Left lung (tissue), 10 donors: ENCODE measurements around the gene UBR2. TPM values are rescaled to one million over a fixed set of nuclear protein-coding genes. Genes with fewer than 3 reads are reported as not detected.

ENCODE experiments used
- ATAC-seq: fragments of 200-7000 bp; cut with Tn5 transposase; one replicate; pipeline ENCODE4 v1.9.1; 2020; ENCODE audit warnings: moderate library complexity
- DNase-seq, 4 donors: peaks; one replicate each; pipeline ENCODE4 v3.0.0-alpha.2; 2013 to 2020
- H3K27ac ChIP-seq, 2 donors: fragments of 200-600 bp; sonication (generic) in 1 of 2; one replicate each; pipeline versions ENCODE4 v1.5.0 to v1.8.0; 2020 to 2021
- H3K27me3 ChIP-seq, 2 donors: fragments of 200-600 bp; sonication (generic) in 1 of 2; one replicate each; pipeline versions ENCODE4 v1.5.0 to v1.8.0; 2020 to 2021
- H3K36me3 ChIP-seq, 2 donors: fragments of 200-600 bp; sonication (generic) in 1 of 2; one replicate each; pipeline versions ENCODE4 v1.5.0 to v1.8.0; 2020 to 2021
- H3K4me1 ChIP-seq, 2 donors: fragments of 200-600 bp; one replicate each; pipeline ENCODE4 v1.8.0; 2021
- H3K4me3 ChIP-seq, 2 donors: fragments of 200-600 bp; sonication (generic) in 1 of 2; one replicate each; pipeline versions ENCODE4 v1.5.0 to v1.8.0; 2020 to 2021; ENCODE audit warnings: mild to moderate bottlenecking in 1 of 2
- H3K9me3 ChIP-seq, 2 donors: fragments of 200-600 bp; sonication (generic) in 1 of 2; one replicate each; pipeline versions ENCODE4 v1.5.0 to v1.8.0; 2020 to 2021
- CTCF ChIP-seq, 2 donors: fragments of 200-600 bp; sonication (generic) in 1 of 2; IDR thresholded peaks; one replicate each; pipeline versions ENCODE4 v1.5.0 to v1.8.0; 2021; ENCODE audit warnings: antibody characterized with exemption in 2 of 2
- intact Hi-C, 2 donors: fragments of 100-400 bp; cut with DNase I; formaldehyde crosslinking; loops; one replicate each; pipeline versions ENCODE4 v1.11.2 to v1.14.2; 2022
- polyA plus RNA-seq, 6 donors: library from polyadenylated mRNA; unstranded; fragments of 120-200 nt; gene quantifications; one replicate each; pipeline ENCODE4 v1.2.1, GENCODE V29; 2013; ENCODE audit not compliant: insufficient read length in 6 of 6
- total RNA-seq, 2 donors: library from RNA; stranded (reverse); fragmentation: NEBNext Ultra II Directional; extraction: Animal tissue kit (Norgen Biotek cat#: 25700); gene quantifications; one replicate each; pipeline ENCODE4 v1.2.1, GENCODE V29; 2021
- donor health status: DM: no; HTN: yes; CAD: no.
- donor health status: DM: no; HTN: no; CAD: no.

Gene UBR2
- total and polyA plus RNA-seq, 8 donors, result 27.9 to 34.6 (median 29.3) TPM

- Histone ChIP-seq H3K4me1 (no peaks in the 10 kb centered on the region), H3K27ac (no peak overlapping the region), H3K4me3 (no peak overlapping the region), H3K27me3 (no peaks in the 10 kb centered on the region), H3K36me3 (no peaks in the 10 kb centered on the region), H3K9me3 (no peaks in the 10 kb centered on the region)
- intact Hi-C loops, result no loop called here
- ATAC-seq (no peak), DNase-seq (peak in 1 of 4 donors; percentile 30)
- no peak for TF ChIP-seq CTCF (IDR thresholded peaks at IDR 0.05)
These were observed 140.6 kb downstream of the UBR2 start for GRCh38 chr6:42704251-42704936.

GRCh38 chr6:42704937-42705374 lies 141.1 kb downstream of the UBR2 start:
- no peak for TF ChIP-seq CTCF (IDR thresholded peaks at IDR 0.05)
- Histone ChIP-seq H3K27ac (no peak overlapping the region), H3K27me3 (no peaks in the 10 kb centered on the region), H3K36me3 (no peaks in the 10 kb centered on the region), H3K9me3 (no peaks in the 10 kb centered on the region), H3K4me3 (no peak overlapping the region), H3K4me1 (no peaks in the 10 kb centered on the region)
- intact Hi-C loops, result no loop called here
- DNase-seq, result no peak
- ATAC-seq, result no peak

GRCh38 chr6:42707595-42707994 lies 143.8 kb downstream of the UBR2 start:
- no peak overlapping the region for H3K4me3 ChIP-seq
- H3K27me3 ChIP-seq, result no peaks in the 10 kb centered on the region
- H3K27ac ChIP-seq, result no peak overlapping the region
- intact Hi-C loops, result no loop called here
- H3K4me1 ChIP-seq, result no peaks in the 10 kb centered on the region
- no peak for TF ChIP-seq CTCF (IDR thresholded peaks at IDR 0.05)
- no peaks in the 10 kb centered on the region for H3K36me3 ChIP-seq
- ATAC-seq (no peak), DNase-seq (no peak)
- peaks cover 0 to 7% of the 10 kb centered on the region in 2 donors for H3K9me3 ChIP-seq

- no peak for ATAC-seq
- intact Hi-C loops, result no loop called here
These were observed 144.3 kb downstream of the UBR2 start for GRCh38 chr6:42708096-42708495.

GRCh38 chr6:42709871-42710270 lies 146.0 kb downstream of the UBR2 start:
- Histone ChIP-seq H3K36me3 (no peaks in the 10 kb centered on the region), H3K4me3 (no peak overlapping the region), H3K9me3 (peaks cover 0 to 7% of the 10 kb centered on the region in 2 donors), H3K27ac (no peak overlapping the region), H3K4me1 (no peaks in the 10 kb centered on the region), H3K27me3 (no peaks in the 10 kb centered on the region)
- ATAC-seq (peak; percentile 7), DNase-seq (no peak)
- TF ChIP-seq CTCF (IDR thresholded peaks at IDR 0.05), result no peak
- intact Hi-C loops, result no loop called here

More at GRCh38 chr6:42708096-42708495, 144.3 kb downstream of the UBR2 start:
- no peak for TF ChIP-seq CTCF (IDR thresholded peaks at IDR 0.05)
- no peak for DNase-seq
- H3K4me1 ChIP-seq, result no peaks in the 10 kb centered on the region
- no peaks in the 10 kb centered on the region for H3K27me3 ChIP-seq
- H3K4me3 ChIP-seq, result no peak overlapping the region
- no peaks in the 10 kb centered on the region for H3K36me3 ChIP-seq
- H3K9me3 ChIP-seq, result peaks cover 0 to 7% of the 10 kb centered on the region in 2 donors
- no peak overlapping the region for H3K27ac ChIP-seq
